ENCODE data around the gene TSPYL4.

The TSPYL4 gene

DNA sequence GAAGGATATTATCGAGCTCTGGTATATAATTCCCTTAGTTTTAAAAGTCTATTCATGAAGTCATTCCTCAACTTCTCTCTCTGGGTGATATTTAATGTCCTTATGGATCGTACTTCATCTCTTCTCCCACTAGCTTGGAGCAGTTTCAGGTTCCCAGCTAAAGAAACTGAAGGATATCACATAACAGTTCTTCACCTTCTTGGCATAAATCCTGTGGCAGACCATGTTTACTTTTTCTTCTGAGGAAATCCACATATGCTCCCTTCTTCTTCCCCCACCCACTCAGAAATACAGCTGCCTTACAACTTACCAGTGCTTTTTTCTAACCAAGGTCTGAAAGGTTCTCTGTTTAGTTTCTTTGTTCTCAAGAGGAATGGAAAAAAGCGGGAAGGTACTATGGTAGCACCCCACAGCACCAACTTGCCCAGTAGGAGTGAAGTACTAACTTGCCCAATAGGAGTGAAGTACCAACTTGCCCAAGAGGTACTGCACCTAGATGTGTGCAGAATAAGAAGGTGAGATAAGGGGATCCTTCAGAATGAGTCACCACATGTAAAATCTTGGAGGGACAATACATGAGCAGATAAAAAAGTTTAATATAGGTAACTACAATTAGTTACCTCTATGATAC is 53.1 kb downstream of the TSPYL4 start:
- TF ChIP-seq ZFX (IDR thresholded peaks at IDR 0.05; ENCODE audit: borderline replicate concordance): no peak
- no peak for TF ChIP-seq CTCF (IDR thresholded peaks at IDR 0.05)
- H3K27ac ChIP-seq: no peak overlapping the region

Measured in 22Rv1 (cell line).